ENCODE measurements around the gene TSEN2. TPM values are rescaled to one million over a fixed set of nuclear protein-coding genes. Genes with fewer than 3 reads are reported as not detected.

TSEN2 gene
- total and polyA plus RNA-seq, 9 of the 15 experiments (the other 6 are each of a cell fraction or from before 2014, with no cell fraction given): 38.5 to 76.3 (median 46.6) TPM

GRCh38 chr3:12443781-12444522 is 40.3 kb upstream of the TSEN2 start (continued):
- TF ChIP-seq LCOR (CRISPR knock-in tag; IDR thresholded peaks at IDR 0.05) (no peak), ETS2 (tag; IDR thresholded peaks at IDR 0.05; ENCODE audit: borderline replicate concordance, poor library complexity, severe bottlenecking) (no peak), HNRNPLL (IDR thresholded peaks at IDR 0.05; ENCODE audit: low read depth, low read length, poor library complexity, severe bottlenecking) (no peak), MTA2 (IDR thresholded peaks at IDR 0.05; ENCODE audit: low read depth) (no peak), DIDO1 (tag; IDR thresholded peaks at IDR 0.05; ENCODE audit: low read depth) (no peak), SMARCA5 (IDR thresholded peaks at IDR 0.05) (0 out of 2 replicates have a peak, but pooled peaks have one; percentile 18)

- H3K4me1 ChIP-seq (replicated peaks in 1 of 2; ENCODE audit: control insufficient read depth in 2 of 2, insufficient read depth in 2 of 2, low read length in 2 of 2): peaks cover 0 to 6% of the 10 kb centered on the region in 2 experiments; a peak in 2 of 5 replicates
These were observed 39.5 kb upstream of the TSEN2 start for GRCh38 chr3:12444582-12445471.

More at GRCh38 chr3:12444582-12445471, 39.5 kb upstream of the TSEN2 start:
- no peaks in the 10 kb centered on the region for H3K9me3 ChIP-seq (replicated peaks; ENCODE audit: control insufficient read depth, insufficient read depth, low read depth, low read length)
- CTCF ChIA-PET (ENCODE audit: low intra/inter-chr PET ratio): no interaction called here
- ATAC-seq: peak; percentile 19
- no peak overlapping the region for H2AFZ ChIP-seq (ENCODE audit: low read depth, low read length)
- H3K9me1 ChIP-seq (ENCODE audit: control insufficient read depth, insufficient read depth, low read length): no peaks in the 10 kb centered on the region
- WGBS (ENCODE audit: insufficient coverage, low coverage, missing lambda C conversion rate): 4% methylated on average over 24 of the region's 24 CpGs
- in situ Hi-C loops (cut with MboI) (no loop called here), intact Hi-C loops (cut with micrococcal nuclease) (no loop called here)
- peaks cover 52 to 64% of the 10 kb centered on the region in 2 experiments for H3K27me3 ChIP-seq (ENCODE audit: control insufficient read depth in 2 of 2, insufficient read depth in 2 of 2, low read length in 2 of 2)
- H3K79me2 ChIP-seq (ENCODE audit: control insufficient read depth, insufficient read depth, low read length): no peaks in the 10 kb centered on the region
- no peak overlapping the region for H3K4me2 ChIP-seq (ENCODE audit: insufficient read depth, low read length)
- DNase-seq (ENCODE audit: extremely low read depth in 1 of 4, low spot score in 3 of 4): no peak
- POLR2A ChIA-PET: interaction anchor here (0.6 kb wide), 1 partner anchor 11 kb away, joined by 3 read pairs; no protein-coding TSS in a partner anchor
- H3K9ac ChIP-seq (ENCODE audit: insufficient read depth in 1 of 2, low read depth in 2 of 2, low read length in 2 of 2): peak overlapping the region in 1 of 2 experiments; percentile 12; a peak in 1 of 4 replicates
- no peak overlapping the region for H3K27ac ChIP-seq (ENCODE audit: extremely low read depth, low read depth, low read length)
- no TSS peak for BruUV-seq (replicated peaks)
- H4K20me1 ChIP-seq (replicated peaks; ENCODE audit: control insufficient read depth, insufficient read depth, low read length): no peaks in the 10 kb centered on the region; the same call in 1 of the 2 replicates
- no peak overlapping the region for H3K4me3 ChIP-seq
- no peak for FAIRE-seq
- no peaks in the 10 kb centered on the region for H3K36me3 ChIP-seq (ENCODE audit: control insufficient read depth, insufficient read depth, low read length)
- TF ChIP-seq MAFF (IDR thresholded peaks at IDR 0.05; ENCODE audit: low read length) (no peak), NFIC (IDR thresholded peaks at IDR 0.05) (0 out of 2 replicates have a peak, but pooled peaks have one; percentile 28)

Measured in K562 (cell line).